ENCODE data around the gene EVA1B.

The EVA1B gene

GRCh38 chr1:36321119-36321951, 2.1 kb downstream of the EVA1B start:
- no peak for TF ChIP-seq CTCF (IDR thresholded peaks at IDR 0.05; ENCODE audit: low read depth, low read length, missing control alignments)
- peak; percentile 54 for DNase-seq (ENCODE audit: low read depth)
- in situ Hi-C loops (cut with HindIII; ENCODE audit: low sequenced_read_pairs) = no loop called here
- peak overlapping the region; percentile 86 for H3K4me3 ChIP-seq (ENCODE audit: low read depth, low read length)

GRCh38 chr1:36320767-36321118, 2.7 kb downstream of the EVA1B start:
- peak overlapping the region; percentile 86 for H3K4me3 ChIP-seq (ENCODE audit: low read depth, low read length)
- in situ Hi-C loops (cut with HindIII; ENCODE audit: low sequenced_read_pairs) = no loop called here
- no peak for TF ChIP-seq CTCF (IDR thresholded peaks at IDR 0.05; ENCODE audit: low read depth, low read length, missing control alignments)
- no peak for DNase-seq (ENCODE audit: low read depth)

GRCh38 chr1:36320291-36320761, 3.1 kb downstream of the EVA1B start:
- no peak for TF ChIP-seq CTCF (IDR thresholded peaks at IDR 0.05; ENCODE audit: low read depth, low read length, missing control alignments)
- in situ Hi-C loops (cut with HindIII; ENCODE audit: low sequenced_read_pairs) = no loop called here
- peak overlapping the region; percentile 86 for H3K4me3 ChIP-seq (ENCODE audit: low read depth, low read length)
- no peak for DNase-seq (ENCODE audit: low read depth)

- no peak for DNase-seq (ENCODE audit: low read depth)
- in situ Hi-C loops (cut with HindIII; ENCODE audit: low sequenced_read_pairs) = no loop called here
- no peak overlapping the region for H3K4me3 ChIP-seq (ENCODE audit: low read depth, low read length)
- TF ChIP-seq CTCF (IDR thresholded peaks at IDR 0.05; ENCODE audit: low read depth, low read length, missing control alignments) = no peak
Observed at GRCh38 chr1:36309397-36309796, 14.0 kb downstream of the EVA1B start.

GRCh38 chr1:36307601-36308330, 15.7 kb downstream of the EVA1B start:
- in situ Hi-C loops (cut with HindIII; ENCODE audit: low sequenced_read_pairs) = no loop called here
- peak overlapping the region; percentile 62 for H3K4me3 ChIP-seq (ENCODE audit: low read depth, low read length)
- no peak for TF ChIP-seq CTCF (IDR thresholded peaks at IDR 0.05; ENCODE audit: low read depth, low read length, missing control alignments)
- DNase-seq (ENCODE audit: low read depth) = no peak

- H3K4me3 ChIP-seq (ENCODE audit: low read depth, low read length) = peak overlapping the region; percentile 62
- DNase-seq (ENCODE audit: low read depth) = peak; percentile 72
- in situ Hi-C loops (cut with HindIII; ENCODE audit: low sequenced_read_pairs) = no loop called here
- no peak for TF ChIP-seq CTCF (IDR thresholded peaks at IDR 0.05; ENCODE audit: low read depth, low read length, missing control alignments)
Observed at GRCh38 chr1:36306902-36307456, 16.5 kb downstream of the EVA1B start.

All from astrocyte of the cerebellum (primary cell).